Upper lobe of left lung (tissue), 6 donors: ENCODE results near the gene DENND1B. TPM values are rescaled to one million over a fixed set of nuclear protein-coding genes. Genes with fewer than 3 reads are reported as not detected.

Experiments used
- ATAC-seq, 2 donors: fragments of 200-7000 bp; cut with Tn5 transposase; one replicate each; pipeline ENCODE4 v1.9.1; 2022; ENCODE audit warnings: mild to moderate bottlenecking in 2 of 2, moderate library complexity in 2 of 2; ENCODE audit not compliant: low FRiP score in 2 of 2
- DNase-seq, 2 donors: peaks; one replicate each; pipeline ENCODE4 v3.0.0-alpha.2; 2019 to 2020
- H3K27ac ChIP-seq, 4 donors: fragments of 200-600 bp; sonication (generic); one replicate each; pipeline ENCODE4 v1.5.1; 2016 to 2019
- H3K27me3 ChIP-seq, 4 donors: fragments of 200-600 bp; sonication (generic); one replicate each; pipeline ENCODE4 v1.5.1; 2017 to 2019
- H3K36me3 ChIP-seq, 4 donors: fragments of 200-600 bp; sonication (generic); one replicate each; pipeline ENCODE4 v1.5.1; 2016 to 2019
- H3K4me1 ChIP-seq, 4 donors: fragments of 200-600 bp; sonication (generic); one replicate each; pipeline ENCODE4 v1.5.1; 2018 to 2019
- H3K4me3 ChIP-seq, 4 donors: fragments of 200-600 bp; sonication (generic); one replicate each; pipeline ENCODE4 v1.5.1; 2017 to 2019; ENCODE audit warnings: mild to moderate bottlenecking in 2 of 4, moderate library complexity in 1 of 4
- H3K9me3 ChIP-seq, 4 donors: fragments of 200-600 bp; sonication (generic); one replicate each; pipeline ENCODE4 v1.5.1; 2018 to 2019
- CTCF ChIP-seq, 6 experiments: fragments of 450-650 bp in 4 of 6; fragments of 200-600 bp in 2 of 6; sonication (generic) in 2 of 6; IDR thresholded peaks; one replicate each; pipeline ENCODE4 v1.5.1; 2016 to 2019; ENCODE audit warnings: antibody characterized with exemption in 6 of 6
- EP300 ChIP-seq, 4 donors: sonication (generic); formaldehyde crosslinking; IDR thresholded peaks; one replicate each; pipeline ENCODE4 v1.5.1; 2017; ENCODE audit warnings: antibody characterized with exemption in 4 of 4, control low read depth in 2 of 4
- POLR2A ChIP-seq, 4 donors: fragments of 450-650 bp; IDR thresholded peaks; one replicate each; pipeline ENCODE4 v1.5.1; 2016 to 2017; ENCODE audit warnings: antibody characterized with exemption in 4 of 4, mild to moderate bottlenecking in 2 of 4
- POLR2AphosphoS5 ChIP-seq, 2 donors: sonication (generic); formaldehyde crosslinking; IDR thresholded peaks; one replicate each; pipeline ENCODE4 v1.5.1; 2017; ENCODE audit warnings: antibody characterized with exemption in 2 of 2
- WGBS, 2 donors: methylation state at CpG; one replicate each; pipeline ENCODE4 v1.1.5; 2017 to 2018; 5-methylcytosine and 5-hydroxymethylcytosine counted together
- total RNA-seq, 6 donors: library from RNA; depleted of rRNA in 4 of 6; stranded (reverse); fragments of >200 nt in 4 of 6; gene quantifications; one replicate each; pipeline versions ENCODE4 v1.1.0 to v1.2.1, GENCODE V29; 2016 to 2021
- donor health status: DM: no; HTN: no; CAD: no; lungs with moderate emphysema.
- donor health status: DM: no; HTN: yes; CAD: no; lungs with severe emphysema.

DENND1B gene
- total RNA-seq, 6 donors from 2014 or later, result 14.9 to 39.1 (median 21.0) TPM

GRCh38 chr1:197614916-197615692 is 160.2 kb downstream of the DENND1B start:
- H3K9me3 ChIP-seq, result no peaks in the 10 kb centered on the region
- H3K27ac ChIP-seq, result no peak overlapping the region
- H3K4me1 ChIP-seq, result no peaks in the 10 kb centered on the region
- TF ChIP-seq EP300 (IDR thresholded peaks at IDR 0.05) (no peak), CTCF (IDR thresholded peaks at IDR 0.05) (peak in 5 of 6 experiments; percentile 25 to 49 (median 40))
- DNase-seq, result peak in 1 of 2 donors; percentile 21
- ATAC-seq, result peak in 1 of 2 donors; percentile 66
- no peaks in the 10 kb centered on the region for H3K27me3 ChIP-seq
- no peaks in the 10 kb centered on the region for H3K36me3 ChIP-seq
- 49 to 56% methylated on average over 3 of the region's 3 CpGs for WGBS, 2 donors
- no peak overlapping the region for H3K4me3 ChIP-seq

- Histone ChIP-seq H3K27ac (no peak overlapping the region), H3K4me1 (no peaks in the 10 kb centered on the region), H3K9me3 (no peaks in the 10 kb centered on the region), H3K4me3 (no peak overlapping the region), H3K27me3 (no peaks in the 10 kb centered on the region), H3K36me3 (no peaks in the 10 kb centered on the region)
- TF ChIP-seq EP300 (IDR thresholded peaks at IDR 0.05) (no peak), POLR2AphosphoS5 (IDR thresholded peaks at IDR 0.05) (no peak), CTCF (IDR thresholded peaks at IDR 0.05) (no peak), POLR2A (IDR thresholded peaks at IDR 0.05) (no peak)
- ATAC-seq (no peak), DNase-seq (no peak)
- WGBS, 2 donors, result 83 to 93% methylated on average over 6 of the region's 6 CpGs
Measured at GRCh38 chr1:197606168-197606845, 169.0 kb downstream of the DENND1B start.

GRCh38 chr1:197604302-197604701 is 171.0 kb downstream of the DENND1B start:
- DNase-seq, result no peak
- TF ChIP-seq POLR2A (IDR thresholded peaks at IDR 0.05) (no peak), EP300 (IDR thresholded peaks at IDR 0.05) (no peak), POLR2AphosphoS5 (IDR thresholded peaks at IDR 0.05) (no peak), CTCF (IDR thresholded peaks at IDR 0.05) (no peak)
- Histone ChIP-seq H3K27ac (no peak overlapping the region), H3K4me1 (no peaks in the 10 kb centered on the region), H3K36me3 (no peaks in the 10 kb centered on the region), H3K4me3 (no peak overlapping the region), H3K27me3 (no peaks in the 10 kb centered on the region), H3K9me3 (no peaks in the 10 kb centered on the region)
- 79 to 88% methylated on average over 1 of the region's 1 CpG for WGBS, 2 donors
- ATAC-seq, result no peak

- 95 to 96% methylated on average over 3 of the region's 3 CpGs for WGBS, 2 donors
- no peaks in the 10 kb centered on the region for H3K4me1 ChIP-seq
- ATAC-seq (no peak), DNase-seq (no peak)
- TF ChIP-seq CTCF (IDR thresholded peaks at IDR 0.05) (no peak), POLR2AphosphoS5 (IDR thresholded peaks at IDR 0.05) (no peak)
- no peak overlapping the region for H3K4me3 ChIP-seq
- H3K9me3 ChIP-seq, result no peaks in the 10 kb centered on the region
- H3K27ac ChIP-seq, result no peak overlapping the region
- no peaks in the 10 kb centered on the region for H3K36me3 ChIP-seq
- H3K27me3 ChIP-seq, result no peaks in the 10 kb centered on the region
Measured at GRCh38 chr1:197600751-197601150, 174.5 kb downstream of the DENND1B start.
